ENCODE measurements around the gene MORN5.

GRCh38 chr9:122133263-122133983, 26.3 kb upstream of the MORN5 start:
- TF ChIP-seq CTCF (conservative IDR thresholded peaks at IDR 0.05 in 1 of 2, IDR thresholded peaks at IDR 0.05 in 1 of 2; ENCODE audit: low read depth in 1 of 2, low read length in 2 of 2) (no peak), EZH2 (IDR thresholded peaks at IDR 0.05; ENCODE audit: low read length, missing control alignments) (no peak)

All from fibroblast of lung (primary cell).